BLaER1 (cell line): Measurements from ENCODE around the gene HEATR1.

ENCODE experiments used
- H3K27ac ChIP-seq: shearing (Covaris generic); formaldehyde crosslinking; 2 replicates; pipeline ENCODE4 v1.8.1; 2022
- H3K27me3 ChIP-seq: shearing (Covaris generic); formaldehyde crosslinking; 2 replicates; pipeline ENCODE4 v1.8.1; 2022
- H3K36me3 ChIP-seq: shearing (Covaris generic); formaldehyde crosslinking; 2 replicates; pipeline ENCODE4 v1.8.1; 2022
- H3K4me1 ChIP-seq: shearing (Covaris generic); formaldehyde crosslinking; 2 replicates; pipeline ENCODE4 v1.8.1; 2022
- H3K4me2 ChIP-seq: shearing (Covaris generic); formaldehyde crosslinking; 2 replicates; pipeline ENCODE4 v1.8.1; 2022
- H3K4me3 ChIP-seq: shearing (Covaris generic); formaldehyde crosslinking; 2 replicates; pipeline ENCODE4 v1.8.1; 2022
- H3K9ac ChIP-seq: shearing (Covaris generic); formaldehyde crosslinking; 2 replicates; pipeline ENCODE4 v1.8.1; 2022
- H3K9me3 ChIP-seq: shearing (Covaris generic); formaldehyde crosslinking; 2 replicates; pipeline ENCODE4 v1.8.1; 2022
- H4K20me1 ChIP-seq: shearing (Covaris generic); formaldehyde crosslinking; 2 replicates; pipeline ENCODE4 v1.8.1; 2022
- Cebpa-rat ChIP-seq: shearing (Covaris generic); IDR thresholded peaks from 2 replicates; pipeline ENCODE4 v1.8.1; 2022

The HEATR1 gene, protein sequence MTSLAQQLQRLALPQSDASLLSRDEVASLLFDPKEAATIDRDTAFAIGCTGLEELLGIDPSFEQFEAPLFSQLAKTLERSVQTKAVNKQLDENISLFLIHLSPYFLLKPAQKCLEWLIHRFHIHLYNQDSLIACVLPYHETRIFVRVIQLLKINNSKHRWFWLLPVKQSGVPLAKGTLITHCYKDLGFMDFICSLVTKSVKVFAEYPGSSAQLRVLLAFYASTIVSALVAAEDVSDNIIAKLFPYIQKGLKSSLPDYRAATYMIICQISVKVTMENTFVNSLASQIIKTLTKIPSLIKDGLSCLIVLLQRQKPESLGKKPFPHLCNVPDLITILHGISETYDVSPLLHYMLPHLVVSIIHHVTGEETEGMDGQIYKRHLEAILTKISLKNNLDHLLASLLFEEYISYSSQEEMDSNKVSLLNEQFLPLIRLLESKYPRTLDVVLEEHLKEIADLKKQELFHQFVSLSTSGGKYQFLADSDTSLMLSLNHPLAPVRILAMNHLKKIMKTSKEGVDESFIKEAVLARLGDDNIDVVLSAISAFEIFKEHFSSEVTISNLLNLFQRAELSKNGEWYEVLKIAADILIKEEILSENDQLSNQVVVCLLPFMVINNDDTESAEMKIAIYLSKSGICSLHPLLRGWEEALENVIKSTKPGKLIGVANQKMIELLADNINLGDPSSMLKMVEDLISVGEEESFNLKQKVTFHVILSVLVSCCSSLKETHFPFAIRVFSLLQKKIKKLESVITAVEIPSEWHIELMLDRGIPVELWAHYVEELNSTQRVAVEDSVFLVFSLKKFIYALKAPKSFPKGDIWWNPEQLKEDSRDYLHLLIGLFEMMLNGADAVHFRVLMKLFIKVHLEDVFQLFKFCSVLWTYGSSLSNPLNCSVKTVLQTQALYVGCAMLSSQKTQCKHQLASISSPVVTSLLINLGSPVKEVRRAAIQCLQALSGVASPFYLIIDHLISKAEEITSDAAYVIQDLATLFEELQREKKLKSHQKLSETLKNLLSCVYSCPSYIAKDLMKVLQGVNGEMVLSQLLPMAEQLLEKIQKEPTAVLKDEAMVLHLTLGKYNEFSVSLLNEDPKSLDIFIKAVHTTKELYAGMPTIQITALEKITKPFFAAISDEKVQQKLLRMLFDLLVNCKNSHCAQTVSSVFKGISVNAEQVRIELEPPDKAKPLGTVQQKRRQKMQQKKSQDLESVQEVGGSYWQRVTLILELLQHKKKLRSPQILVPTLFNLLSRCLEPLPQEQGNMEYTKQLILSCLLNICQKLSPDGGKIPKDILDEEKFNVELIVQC (N-terminal part only)

DNA sequence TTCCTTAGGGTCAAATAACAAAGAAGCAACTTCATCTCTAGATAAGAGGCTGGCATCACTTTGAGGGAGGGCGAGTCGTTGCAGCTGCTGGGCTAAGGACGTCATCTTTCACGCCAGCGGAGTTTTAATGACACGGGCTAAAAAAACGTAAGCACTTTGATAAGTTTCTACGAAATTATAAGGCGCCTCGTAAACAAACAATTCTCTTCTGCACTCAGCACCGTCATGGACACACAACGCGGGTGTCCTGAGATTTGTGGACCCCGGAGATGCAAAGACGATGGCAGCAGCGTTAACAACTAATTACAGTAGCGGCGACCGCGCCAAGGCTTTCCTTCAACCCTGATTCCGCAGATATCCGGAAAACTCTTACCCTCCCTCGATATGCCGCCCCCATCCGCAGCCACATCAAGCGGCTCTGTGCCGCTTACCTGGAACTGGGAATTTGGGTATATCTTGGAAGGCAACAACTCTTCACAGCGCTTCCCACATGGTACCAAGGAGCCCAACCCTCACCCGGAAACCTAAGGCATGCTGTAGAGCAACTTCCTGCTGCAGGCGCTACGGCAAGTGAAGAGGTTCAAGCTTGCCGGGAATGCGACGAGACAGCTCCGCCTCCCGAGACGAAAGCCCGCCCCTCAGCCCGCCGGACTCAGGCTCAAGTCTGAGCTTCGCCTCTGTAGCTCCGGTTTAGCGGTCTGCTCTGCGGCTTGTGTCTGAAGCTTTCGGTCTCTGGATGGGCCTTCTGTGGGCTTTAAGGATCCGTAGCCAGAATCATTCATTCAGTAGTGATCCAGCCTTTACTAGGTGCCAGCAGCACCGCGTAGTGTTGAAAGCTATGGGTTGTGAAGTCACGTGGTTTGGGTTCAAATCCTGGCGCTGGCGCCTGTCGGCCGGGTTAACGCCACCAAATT, at the start of gene HEATR1:
Gene HEATR1, minus strand, starts transcription at position 526 of the 914 bp plus-strand sequence. Its CDS starts 421 bp downstream, at position 105.
- Histone ChIP-seq H3K9ac (peak within 1 kb of the TSS; percentile 79), H3K36me3 (peaks cover 36% of the 10 kb centered on the region), H3K4me3 (peak within 1 kb of the TSS; percentile 82), H3K4me1 (peaks cover 20% of the 10 kb centered on the region), H3K27me3 (no peaks in the 10 kb centered on the region), H3K9me3 (no peaks in the 10 kb centered on the region), H3K27ac (peak within 1 kb of the TSS; percentile 57), H4K20me1 (peaks cover 13% of the 10 kb centered on the region; the same call in 1 of the 2 replicates), H3K4me2 (peak within 1 kb of the TSS; percentile 84)
- no peak for TF ChIP-seq Cebpa-rat

DNA sequence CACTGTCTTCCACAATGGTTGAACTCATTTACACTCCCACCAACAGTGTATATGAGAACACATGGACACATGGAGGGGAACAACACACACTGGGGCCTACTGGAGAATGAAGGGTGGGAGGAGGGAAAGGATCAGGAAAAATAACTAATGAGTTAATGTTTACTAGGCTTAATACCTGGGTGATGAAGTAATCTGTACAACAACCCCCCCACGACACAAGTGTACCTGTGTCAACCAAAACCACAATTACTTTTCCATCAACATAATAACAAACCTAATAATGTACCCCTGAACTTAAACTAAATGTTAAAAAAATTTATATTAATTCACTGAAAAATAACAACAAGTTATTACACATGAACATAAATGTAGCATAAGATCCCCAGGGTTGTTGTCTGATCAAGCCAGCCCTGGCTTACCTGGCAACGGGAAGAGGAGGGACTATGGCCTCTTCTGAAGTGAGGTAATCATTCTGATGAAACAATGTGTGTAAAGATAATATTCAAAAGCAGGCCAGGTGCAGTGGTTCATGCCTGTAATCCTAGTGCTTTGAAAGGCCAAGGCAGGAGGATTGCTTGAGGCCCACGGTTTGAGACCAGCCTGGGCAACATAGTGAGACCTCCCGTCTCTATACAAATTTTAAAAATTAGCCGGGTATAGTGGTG, 40.8 kb upstream of the HEATR1 start:
- Histone ChIP-seq H3K9ac (no peak overlapping the region), H3K4me2 (no peak overlapping the region), H3K9me3 (no peaks in the 10 kb centered on the region), H3K4me3 (no peak overlapping the region), H3K27ac (no peak overlapping the region), H4K20me1 (no peaks in the 10 kb centered on the region), H3K27me3 (no peaks in the 10 kb centered on the region), H3K4me1 (no peaks in the 10 kb centered on the region), H3K36me3 (no peaks in the 10 kb centered on the region)
- no peak for TF ChIP-seq Cebpa-rat

DNA sequence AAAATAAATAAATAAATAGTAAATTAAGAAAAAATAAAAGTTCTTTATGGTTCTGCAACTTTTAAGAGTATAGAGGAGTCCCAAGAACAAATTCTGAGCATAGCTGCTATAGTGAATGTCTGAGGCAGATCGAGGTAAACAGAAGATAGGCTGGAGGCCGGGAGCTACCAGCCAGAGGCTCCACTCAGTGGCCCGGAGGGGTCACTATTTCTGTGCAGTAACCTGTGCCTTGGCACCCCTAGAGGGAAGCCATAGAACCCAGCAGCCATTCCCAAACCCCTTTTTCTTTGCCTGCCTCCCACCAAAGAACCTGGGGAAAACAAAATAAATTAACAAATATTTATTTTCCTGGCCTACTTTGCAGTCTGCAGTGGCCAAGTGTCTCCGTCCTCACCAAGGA, 38.4 kb upstream of the HEATR1 start:
- H3K9me3 ChIP-seq, result no peaks in the 10 kb centered on the region
- H3K36me3 ChIP-seq, result no peaks in the 10 kb centered on the region
- H3K4me3 ChIP-seq, result no peak overlapping the region
- no peaks in the 10 kb centered on the region for H3K27me3 ChIP-seq
- H3K9ac ChIP-seq, result no peak overlapping the region
- H3K4me2 ChIP-seq, result no peak overlapping the region
- TF ChIP-seq Cebpa-rat, result no peak
- no peaks in the 10 kb centered on the region for H4K20me1 ChIP-seq
- H3K27ac ChIP-seq, result no peak overlapping the region
- no peaks in the 10 kb centered on the region for H3K4me1 ChIP-seq

DNA sequence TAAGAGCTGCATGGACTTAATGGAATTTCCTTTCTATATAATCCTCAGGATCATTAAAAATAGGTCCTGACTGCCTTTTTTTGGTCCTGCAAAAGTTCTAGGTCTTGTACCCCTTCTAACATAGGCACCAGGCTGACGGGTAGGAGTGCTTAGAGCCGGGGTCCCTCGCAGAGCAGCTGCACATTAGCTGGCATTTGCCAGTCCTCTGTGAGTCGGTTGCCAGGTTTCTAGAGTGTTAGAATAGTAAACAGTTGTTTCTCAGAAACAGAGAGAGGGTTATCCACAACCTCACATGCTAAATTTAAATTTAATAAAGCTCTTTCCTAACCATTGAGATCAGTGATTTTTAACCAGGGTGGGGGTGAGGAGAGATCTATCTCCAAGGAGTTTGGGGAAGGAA, 35.4 kb upstream of the HEATR1 start:
- H3K36me3 ChIP-seq, result no peaks in the 10 kb centered on the region
- no peaks in the 10 kb centered on the region for H3K9me3 ChIP-seq
- no peak overlapping the region for H3K4me3 ChIP-seq
- H3K9ac ChIP-seq, result no peak overlapping the region
- no peaks in the 10 kb centered on the region for H3K4me1 ChIP-seq
- no peak overlapping the region for H3K4me2 ChIP-seq
- H4K20me1 ChIP-seq, result no peaks in the 10 kb centered on the region
- H3K27me3 ChIP-seq, result no peaks in the 10 kb centered on the region
- no peak for TF ChIP-seq Cebpa-rat
- H3K27ac ChIP-seq, result no peak overlapping the region

DNA sequence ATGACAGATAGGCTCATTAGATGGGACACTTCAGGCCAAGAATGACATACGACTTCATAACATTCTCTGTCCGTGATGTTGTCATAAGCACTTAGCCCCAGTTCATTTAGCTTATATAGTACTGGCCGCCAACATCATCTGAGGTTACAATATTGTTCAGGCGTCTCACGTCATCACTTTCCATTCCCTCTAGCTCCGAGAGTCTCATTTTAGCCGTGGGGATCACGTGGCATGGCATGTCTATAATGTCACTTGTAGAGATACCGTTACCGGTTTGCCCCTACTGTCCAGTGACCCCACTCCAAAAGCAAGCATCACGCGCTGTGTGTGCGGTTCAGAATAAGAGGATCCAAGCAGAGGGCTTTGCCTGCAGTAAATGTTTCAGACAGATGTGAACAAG, 34.6 kb upstream of the HEATR1 start:
- no peaks in the 10 kb centered on the region for H3K27me3 ChIP-seq
- TF ChIP-seq Cebpa-rat, result no peak
- no peaks in the 10 kb centered on the region for H3K36me3 ChIP-seq

DNA sequence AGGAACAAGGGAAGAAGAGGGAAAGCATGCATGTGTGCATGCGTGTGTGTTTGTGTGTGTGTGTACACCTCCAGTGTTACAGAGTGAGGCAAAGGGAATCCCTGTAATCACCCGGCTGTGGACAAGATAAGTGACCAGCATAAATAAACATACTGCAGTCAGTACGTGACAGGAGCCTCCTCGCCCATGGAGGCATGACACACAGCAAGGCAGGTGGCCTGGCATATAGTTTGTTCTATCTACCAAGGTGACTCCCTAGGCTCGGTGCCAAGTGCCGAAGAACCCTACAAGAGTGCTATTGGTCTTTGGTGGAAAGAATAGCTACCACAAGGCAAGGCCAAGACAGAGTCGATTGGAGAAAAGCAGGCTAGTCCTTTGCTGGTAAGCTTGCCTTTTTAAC, 31.7 kb upstream of the HEATR1 start:
- no peaks in the 10 kb centered on the region for H3K36me3 ChIP-seq
- H3K9me3 ChIP-seq, result no peaks in the 10 kb centered on the region
- H3K4me1 ChIP-seq, result no peaks in the 10 kb centered on the region
- no peak overlapping the region for H3K27ac ChIP-seq
- TF ChIP-seq Cebpa-rat, result no peak
- no peaks in the 10 kb centered on the region for H4K20me1 ChIP-seq
- no peaks in the 10 kb centered on the region for H3K27me3 ChIP-seq
- H3K4me2 ChIP-seq, result no peak overlapping the region
- no peak overlapping the region for H3K4me3 ChIP-seq
- H3K9ac ChIP-seq, result no peak overlapping the region

More for the DNA sequence above, 34.6 kb upstream of the HEATR1 start:
- Histone ChIP-seq H3K9ac (no peak overlapping the region), H3K4me1 (no peaks in the 10 kb centered on the region), H3K4me3 (no peak overlapping the region), H4K20me1 (no peaks in the 10 kb centered on the region), H3K9me3 (no peaks in the 10 kb centered on the region), H3K27ac (no peak overlapping the region), H3K4me2 (no peak overlapping the region)

- H3K4me2 ChIP-seq, result no peak overlapping the region
- no peak overlapping the region for H3K27ac ChIP-seq
- H3K4me1 ChIP-seq, result no peaks in the 10 kb centered on the region
- H3K4me3 ChIP-seq, result no peak overlapping the region
- no peaks in the 10 kb centered on the region for H3K36me3 ChIP-seq
- H3K9me3 ChIP-seq, result peaks cover 3% of the 10 kb centered on the region; the same call in 1 of the 2 replicates
- H4K20me1 ChIP-seq, result no peaks in the 10 kb centered on the region
- no peaks in the 10 kb centered on the region for H3K27me3 ChIP-seq
- TF ChIP-seq Cebpa-rat, result no peak
- no peak overlapping the region for H3K9ac ChIP-seq
Measured at GRCh38 chr1:236627727-236628408, 23.6 kb upstream of the HEATR1 start.
